Transverse colon (tissue), 4 donors: ENCODE measurements around the gene CPSF4.

ENCODE experiments used
- CTCF ChIP-seq, 5 experiments: fragments of 200-600 bp in 3 of 5; fragments of 450-650 bp in 2 of 5; sonication (generic) in 3 of 5; IDR thresholded peaks; 1 replicate in 2 of 5; 2 replicates in 3 of 5; pipeline ENCODE4 v1.5.1; 2016 to 2017; ENCODE audit warnings: antibody characterized with exemption in 5 of 5, inconsistent platforms in 3 of 5, mild to moderate bottlenecking in 2 of 5, moderate library complexity in 1 of 5
- EP300 ChIP-seq: sonication (generic); formaldehyde crosslinking; IDR thresholded peaks from one replicate; pipeline ENCODE4 v1.6.1; 2017; ENCODE audit warnings: antibody characterized with exemption, low read depth
- POLR2AphosphoS5 ChIP-seq, 3 donors: sonication (generic); formaldehyde crosslinking; IDR thresholded peaks; one replicate each; pipeline ENCODE4 v1.6.1; 2016; ENCODE audit warnings: antibody characterized with exemption in 3 of 3

- TF ChIP-seq POLR2AphosphoS5 (IDR thresholded peaks at IDR 0.05) (no peak), CTCF (IDR thresholded peaks at IDR 0.05) (no peak), EP300 (no peak)
These were observed 65.5 kb downstream of the CPSF4 start for GRCh38 chr7:99504281-99504602.
